ENCODE data around the gene HDC.

HDC gene

DNA sequence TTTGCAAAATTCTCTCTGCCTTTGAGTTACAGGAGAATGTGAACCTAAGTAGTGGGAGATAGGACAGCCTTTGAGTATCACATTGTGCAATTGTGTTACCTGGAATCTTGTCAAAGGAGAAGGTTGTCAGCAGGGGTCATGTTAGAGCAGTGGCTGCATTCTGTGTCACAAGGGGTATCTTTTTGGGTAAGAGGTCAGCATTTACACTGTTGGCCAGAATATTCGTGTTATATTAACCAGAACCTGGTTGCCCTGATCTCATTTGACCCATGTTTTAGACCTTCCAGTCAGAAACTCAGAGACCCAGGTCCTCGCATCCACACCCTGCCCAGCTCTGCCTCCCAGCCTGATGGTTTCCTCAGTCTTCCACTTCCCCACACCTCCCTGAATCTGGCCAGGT, 27.3 kb downstream of the HDC start:
- DNase-seq (ENCODE audit: low read depth), result no peak
- TF ChIP-seq, protein P1, sequence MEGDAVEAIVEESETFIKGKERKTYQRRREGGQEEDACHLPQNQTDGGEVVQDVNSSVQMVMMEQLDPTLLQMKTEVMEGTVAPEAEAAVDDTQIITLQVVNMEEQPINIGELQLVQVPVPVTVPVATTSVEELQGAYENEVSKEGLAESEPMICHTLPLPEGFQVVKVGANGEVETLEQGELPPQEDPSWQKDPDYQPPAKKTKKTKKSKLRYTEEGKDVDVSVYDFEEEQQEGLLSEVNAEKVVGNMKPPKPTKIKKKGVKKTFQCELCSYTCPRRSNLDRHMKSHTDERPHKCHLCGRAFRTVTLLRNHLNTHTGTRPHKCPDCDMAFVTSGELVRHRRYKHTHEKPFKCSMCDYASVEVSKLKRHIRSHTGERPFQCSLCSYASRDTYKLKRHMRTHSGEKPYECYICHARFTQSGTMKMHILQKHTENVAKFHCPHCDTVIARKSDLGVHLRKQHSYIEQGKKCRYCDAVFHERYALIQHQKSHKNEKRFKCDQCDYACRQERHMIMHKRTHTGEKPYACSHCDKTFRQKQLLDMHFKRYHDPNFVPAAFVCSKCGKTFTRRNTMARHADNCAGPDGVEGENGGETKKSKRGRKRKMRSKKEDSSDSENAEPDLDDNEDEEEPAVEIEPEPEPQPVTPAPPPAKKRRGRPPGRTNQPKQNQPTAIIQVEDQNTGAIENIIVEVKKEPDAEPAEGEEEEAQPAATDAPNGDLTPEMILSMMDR (conservative IDR thresholded peaks at IDR 0.05; ENCODE audit: low read depth, low read length), result no peak
- H3K4me3 ChIP-seq (ENCODE audit: low read length), result no peak overlapping the region

DNA sequence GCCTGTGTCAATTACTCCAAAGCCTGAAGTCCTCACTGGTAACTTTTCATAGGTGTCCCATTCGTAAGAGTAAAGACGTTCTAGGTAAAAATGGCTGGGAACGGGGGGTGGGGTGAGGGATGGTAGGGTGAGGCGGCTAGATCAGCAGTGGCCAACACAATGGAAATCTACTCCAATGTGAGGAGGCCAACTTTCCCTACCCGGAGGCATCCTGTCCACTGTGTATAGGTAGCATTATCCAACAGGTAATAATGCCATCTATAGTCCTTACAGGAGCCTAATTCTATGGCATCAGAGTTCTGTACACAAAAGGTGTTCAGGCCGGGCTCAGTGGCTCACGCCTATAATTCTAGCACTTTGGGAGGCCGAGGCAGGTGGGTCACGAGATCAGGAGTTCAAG, 29.1 kb downstream of the HDC start:
- H3K4me3 ChIP-seq (ENCODE audit: low read length), result no peak overlapping the region
- DNase-seq (ENCODE audit: low read depth), result no peak
- TF ChIP-seq, protein P1 (conservative IDR thresholded peaks at IDR 0.05; ENCODE audit: low read depth, low read length), result no peak

- no peak overlapping the region for H3K4me3 ChIP-seq (ENCODE audit: low read length)
- TF ChIP-seq, protein P1 (conservative IDR thresholded peaks at IDR 0.05; ENCODE audit: low read depth, low read length), result no peak
- no peak for DNase-seq (ENCODE audit: low read depth)
Measured at GRCh38 chr15:50235794-50236193, 29.7 kb downstream of the HDC start.

GRCh38 chr15:50234764-50235163, 30.8 kb downstream of the HDC start:
- TF ChIP-seq, protein P1 (conservative IDR thresholded peaks at IDR 0.05; ENCODE audit: low read depth, low read length), result no peak
- no peak for DNase-seq (ENCODE audit: low read depth)
- no peak overlapping the region for H3K4me3 ChIP-seq (ENCODE audit: low read length)

DNA sequence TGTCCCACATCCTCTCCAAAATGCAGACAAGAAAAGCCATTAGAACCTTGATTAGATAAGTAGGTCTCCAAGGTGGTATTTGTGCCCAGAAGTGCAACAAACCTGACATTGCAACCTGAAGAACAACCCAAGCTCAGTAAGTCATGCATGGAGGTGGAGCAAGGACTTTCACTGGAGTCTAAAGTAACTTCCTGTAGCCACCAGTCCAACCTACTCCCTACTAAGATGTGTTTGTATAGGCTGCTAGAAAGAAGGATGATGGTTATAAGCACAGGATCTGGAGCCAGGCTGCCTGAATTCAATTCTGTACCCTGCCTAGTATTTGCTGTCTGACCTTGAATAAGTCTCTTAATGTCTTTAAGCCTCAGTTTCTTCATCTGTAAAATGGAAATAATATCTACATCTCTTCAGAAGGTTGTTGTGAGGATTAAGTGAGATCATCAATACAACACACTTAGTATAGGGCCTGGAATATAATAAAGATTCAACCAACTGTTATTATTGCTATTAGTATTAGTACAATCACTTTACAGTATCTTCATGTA, 32.3 kb downstream of the HDC start:
- DNase-seq (ENCODE audit: low read depth), result no peak
- no peak overlapping the region for H3K4me3 ChIP-seq (ENCODE audit: low read length)
- TF ChIP-seq, protein P1 (conservative IDR thresholded peaks at IDR 0.05; ENCODE audit: low read depth, low read length), result no peak

- H3K4me3 ChIP-seq (ENCODE audit: low read length), result no peak overlapping the region
- DNase-seq (ENCODE audit: low read depth), result no peak
- TF ChIP-seq, protein P1 (conservative IDR thresholded peaks at IDR 0.05; ENCODE audit: low read depth, low read length), result no peak
Measured at GRCh38 chr15:50232791-50233190, 32.7 kb downstream of the HDC start.

GRCh38 chr15:50231761-50232160, 33.8 kb downstream of the HDC start:
- TF ChIP-seq, protein P1 (conservative IDR thresholded peaks at IDR 0.05; ENCODE audit: low read depth, low read length), result no peak
- H3K4me3 ChIP-seq (ENCODE audit: low read length), result no peak overlapping the region
- DNase-seq (ENCODE audit: low read depth), result no peak
